Astrocyte of the cerebellum (primary cell): ENCODE data around the gene LTB4R.

Experiments
- DNase-seq: peaks from one replicate; pipeline ENCODE4 v3.0.0-alpha.2; 2011; ENCODE audit warnings: low read depth
- H3K4me3 ChIP-seq: 2 replicates; pipeline ENCODE4 v1.5.1; 2011; ENCODE audit warnings: mild to moderate bottlenecking, low read depth, low read length, moderate library complexity
- in situ Hi-C: cut with HindIII; loops from 2 replicates; pipeline ENCODE4 v1.10.0; 2017; ENCODE audit warnings: low sequenced_read_pairs
- TF ChIP-seq, protein P1 (sequence below): IDR thresholded peaks from 2 replicates; pipeline ENCODE4 v1.5.1; 2012; ENCODE audit warnings: low read length, low read depth, moderate library complexity, mild to moderate bottlenecking; ENCODE audit errors: missing control alignments

LTB4R gene

DNA sequence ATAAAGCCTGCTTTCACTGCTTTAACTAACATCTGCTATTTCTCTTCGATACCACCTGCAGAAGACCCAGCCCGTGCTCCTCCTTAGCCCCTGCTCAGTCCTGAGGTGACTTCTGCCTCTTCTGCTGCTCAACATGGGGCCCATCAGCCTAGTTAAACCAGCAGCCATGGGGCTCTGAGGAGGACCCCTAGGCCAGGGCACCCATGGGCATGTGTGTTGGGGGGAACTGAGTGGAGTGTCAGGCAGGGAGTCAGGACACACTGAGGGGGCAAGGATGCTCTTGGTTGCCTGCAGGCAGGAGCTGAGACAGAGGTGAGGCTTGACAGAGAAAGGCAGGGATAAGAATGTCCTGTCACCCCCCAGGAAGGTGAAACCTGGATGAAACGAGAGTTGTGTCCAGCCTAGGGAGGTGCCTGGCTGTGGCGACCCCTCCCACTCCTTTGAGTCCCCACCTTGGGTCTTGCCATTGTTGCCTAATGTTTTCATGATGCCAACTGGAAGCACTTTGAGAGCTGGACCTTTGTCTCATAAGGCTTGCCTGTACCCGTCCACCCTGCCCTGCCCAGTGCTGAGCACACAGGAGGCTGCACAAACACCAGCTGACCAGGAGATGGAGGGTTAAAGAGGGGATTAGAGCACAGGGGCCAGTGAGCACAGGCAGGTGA, 27.4 kb upstream of the LTB4R start:
- no peak for DNase-seq
- H3K4me3 ChIP-seq, result no peak overlapping the region
- in situ Hi-C loops, result no loop called here
- TF ChIP-seq, protein P1, sequence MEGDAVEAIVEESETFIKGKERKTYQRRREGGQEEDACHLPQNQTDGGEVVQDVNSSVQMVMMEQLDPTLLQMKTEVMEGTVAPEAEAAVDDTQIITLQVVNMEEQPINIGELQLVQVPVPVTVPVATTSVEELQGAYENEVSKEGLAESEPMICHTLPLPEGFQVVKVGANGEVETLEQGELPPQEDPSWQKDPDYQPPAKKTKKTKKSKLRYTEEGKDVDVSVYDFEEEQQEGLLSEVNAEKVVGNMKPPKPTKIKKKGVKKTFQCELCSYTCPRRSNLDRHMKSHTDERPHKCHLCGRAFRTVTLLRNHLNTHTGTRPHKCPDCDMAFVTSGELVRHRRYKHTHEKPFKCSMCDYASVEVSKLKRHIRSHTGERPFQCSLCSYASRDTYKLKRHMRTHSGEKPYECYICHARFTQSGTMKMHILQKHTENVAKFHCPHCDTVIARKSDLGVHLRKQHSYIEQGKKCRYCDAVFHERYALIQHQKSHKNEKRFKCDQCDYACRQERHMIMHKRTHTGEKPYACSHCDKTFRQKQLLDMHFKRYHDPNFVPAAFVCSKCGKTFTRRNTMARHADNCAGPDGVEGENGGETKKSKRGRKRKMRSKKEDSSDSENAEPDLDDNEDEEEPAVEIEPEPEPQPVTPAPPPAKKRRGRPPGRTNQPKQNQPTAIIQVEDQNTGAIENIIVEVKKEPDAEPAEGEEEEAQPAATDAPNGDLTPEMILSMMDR, result no peak

DNA sequence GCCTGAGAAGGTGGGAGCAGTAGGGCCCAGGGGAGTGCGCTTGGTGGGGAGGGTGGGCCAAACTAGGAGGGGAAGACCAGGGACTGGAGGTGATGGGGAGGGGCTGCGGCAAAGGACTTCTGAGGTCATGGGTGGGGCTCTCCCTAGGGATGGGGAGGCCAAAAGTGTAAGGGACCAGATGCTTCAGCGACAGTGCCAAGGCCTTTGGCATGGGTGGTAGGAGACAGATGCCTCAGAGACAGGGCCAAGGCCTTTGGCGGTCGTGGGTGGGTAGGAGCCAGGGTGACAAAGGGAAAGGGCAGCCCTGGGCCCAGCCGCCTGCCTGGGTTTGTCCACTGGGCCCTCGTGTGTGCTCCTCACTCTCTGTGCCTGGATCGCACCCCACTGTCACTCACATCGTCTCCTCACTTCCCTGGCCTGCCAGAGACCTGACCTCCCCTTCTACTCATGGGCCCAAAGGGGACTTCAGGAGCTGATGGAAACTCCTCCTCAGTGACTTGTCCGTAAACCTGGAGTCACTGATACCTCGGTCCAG, 26.7 kb upstream of the LTB4R start:
- in situ Hi-C loops, result no loop called here
- TF ChIP-seq, protein P1, result no peak
- no peak for DNase-seq
- H3K4me3 ChIP-seq, result no peak overlapping the region

DNA sequence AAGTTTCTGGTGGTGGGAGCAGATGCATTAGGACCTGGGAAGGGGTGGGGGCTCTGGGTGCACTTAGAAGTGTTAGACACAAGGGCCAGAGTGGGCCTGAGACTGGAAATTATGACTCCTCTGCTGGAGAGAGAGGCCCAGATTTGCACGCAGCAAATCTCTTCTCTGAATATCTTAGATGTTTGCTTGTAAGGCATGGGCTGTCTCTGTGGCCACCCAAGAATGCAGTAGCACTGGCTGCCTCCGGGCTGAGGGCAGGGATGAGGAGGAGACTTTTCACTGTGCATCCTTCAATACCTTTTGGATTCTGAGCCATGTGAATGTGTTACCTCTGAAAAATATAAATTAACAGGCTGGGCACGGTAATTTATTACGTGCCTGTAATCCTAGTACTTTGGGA, 26.0 kb upstream of the LTB4R start:
- in situ Hi-C loops, result no loop called here
- TF ChIP-seq, protein P1, result no peak

DNA sequence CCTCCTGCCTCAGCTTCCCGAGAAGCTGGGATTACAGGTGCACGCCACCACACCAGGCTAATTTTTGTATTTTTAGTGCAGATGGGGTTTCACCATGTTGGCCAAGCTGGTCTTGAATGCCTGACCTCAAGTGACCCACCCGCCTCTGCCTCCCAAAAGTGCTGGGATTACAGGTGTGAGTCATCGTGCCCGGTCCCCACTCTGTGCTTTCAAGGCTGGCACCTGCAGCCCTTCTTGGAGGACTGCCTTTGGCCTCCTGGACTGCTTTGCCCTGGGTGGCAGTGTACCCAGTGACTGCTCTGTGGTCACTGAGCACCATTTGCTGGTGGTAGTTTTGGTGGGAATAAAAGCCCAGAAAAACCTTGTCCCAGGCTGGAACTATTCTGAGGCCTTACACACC, 24.3 kb upstream of the LTB4R start:
- in situ Hi-C loops, result no loop called here
- DNase-seq, result no peak
- H3K4me3 ChIP-seq, result no peak overlapping the region
- TF ChIP-seq, protein P1, result no peak

More for the DNA sequence above, 26.0 kb upstream of the LTB4R start:
- no peak overlapping the region for H3K4me3 ChIP-seq
- DNase-seq, result no peak

DNA sequence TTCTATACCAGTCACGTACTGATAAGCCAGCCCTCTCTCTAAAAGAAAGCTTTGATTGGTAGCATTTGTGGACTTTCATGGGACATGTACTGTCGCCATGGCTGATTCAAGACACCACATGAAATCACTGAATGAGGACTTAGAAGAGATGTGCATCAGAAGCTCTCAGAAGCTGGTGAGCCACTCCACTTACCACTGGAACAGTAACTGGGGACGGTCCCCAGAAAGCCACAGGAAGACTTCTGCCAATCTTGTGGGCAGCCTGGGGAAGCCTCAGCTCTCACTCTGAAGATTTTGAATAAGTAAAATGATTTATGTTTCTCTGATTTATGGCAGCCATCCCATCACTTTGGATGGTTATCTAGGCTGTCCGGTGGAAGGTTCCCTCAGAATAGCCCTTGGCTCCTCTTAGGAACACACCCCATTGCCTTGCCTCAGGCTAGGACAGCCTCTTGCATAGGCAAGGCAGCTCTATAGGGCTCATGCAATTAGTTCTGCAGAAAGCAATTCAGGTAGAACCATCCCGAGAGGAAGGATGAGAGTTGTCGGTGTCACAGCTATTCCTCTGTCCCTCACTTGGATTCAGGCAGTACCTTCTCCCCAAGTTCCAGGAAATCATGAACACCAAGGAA, 21.5 kb upstream of the LTB4R start:
- in situ Hi-C loops, result no loop called here
- no peak for DNase-seq
- TF ChIP-seq, protein P1, result no peak

DNA sequence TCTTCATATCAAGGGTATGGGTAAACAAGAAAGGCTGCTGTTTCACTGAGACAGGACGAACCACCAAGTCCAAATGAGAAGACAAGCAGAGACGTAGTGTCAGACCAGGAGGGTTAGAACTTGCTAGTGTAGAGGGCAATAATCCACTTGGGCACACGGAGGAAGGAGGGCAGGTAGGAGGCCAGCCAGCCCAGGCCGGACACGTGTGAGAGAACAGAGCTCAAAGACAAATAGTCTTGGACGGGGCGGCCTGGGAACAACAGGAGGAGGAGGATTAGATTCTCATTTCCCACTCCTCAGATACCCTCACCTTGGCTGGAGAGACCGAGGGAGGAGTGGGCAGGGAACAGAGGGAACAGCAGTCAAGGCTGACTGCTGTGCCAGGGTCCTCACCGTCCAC, 20.6 kb upstream of the LTB4R start:
- H3K4me3 ChIP-seq, result no peak overlapping the region
- in situ Hi-C loops, result no loop called here
- no peak for DNase-seq
- TF ChIP-seq, protein P1, result no peak

More for the DNA sequence above, 21.5 kb upstream of the LTB4R start:
- no peak overlapping the region for H3K4me3 ChIP-seq
